ENCODE measurements around the gene RPRML. TPM values are rescaled to one million over a fixed set of nuclear protein-coding genes. Genes with fewer than 3 reads are reported as not detected.
"Not testable (repeated sequence)": the region's sequence is repeated elsewhere in the genome, so short reads cannot be mapped to it uniquely, and the experiment has no call there.

Gene RPRML
- not detected in 2 replicates for total RNA-seq (2014; rRNA removed)
- not detected for polyA plus RNA-seq (2012)

DNA sequence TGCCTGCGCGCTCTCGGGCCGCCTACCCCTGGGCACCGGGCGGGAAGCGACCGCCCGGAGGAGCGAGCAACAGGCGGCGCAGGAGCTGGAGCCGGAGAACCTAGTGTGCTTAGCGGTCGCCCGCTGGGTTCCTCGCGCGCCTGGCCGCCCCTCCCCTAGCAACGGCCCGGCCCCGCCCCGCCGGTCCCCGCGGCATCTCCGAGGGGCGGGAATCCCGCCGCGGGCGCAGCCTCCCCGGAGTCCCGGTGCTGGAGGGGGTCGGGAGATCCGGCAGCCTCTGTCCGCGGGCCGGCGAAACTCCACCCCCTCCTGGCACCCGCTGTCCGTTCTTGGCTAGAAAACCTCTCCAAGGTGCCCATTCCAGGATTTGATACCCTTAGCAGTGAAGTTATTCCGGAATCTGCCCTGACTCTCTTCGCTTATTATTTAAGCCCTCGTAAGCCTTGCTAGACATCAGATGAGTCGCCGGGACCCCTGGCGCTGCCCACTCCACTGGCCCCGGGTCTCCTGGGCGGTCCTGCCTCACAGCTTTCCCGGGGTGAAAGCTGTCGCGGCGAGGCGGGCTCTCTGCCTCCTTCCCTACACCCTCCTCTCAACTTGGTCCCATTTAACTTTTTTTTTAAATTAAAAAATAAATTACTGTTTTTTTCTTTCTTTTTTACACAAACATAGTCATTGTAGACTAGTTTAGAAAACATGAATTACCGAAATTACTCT lies at the start of gene RPRML:
TSS of gene RPRML (minus strand) at position 107 of the 717 bp plus-strand sequence. CDS start 246 bp downstream, outside the sequence.
- no peak for DNase-seq (ENCODE audit: low read depth)

DNA sequence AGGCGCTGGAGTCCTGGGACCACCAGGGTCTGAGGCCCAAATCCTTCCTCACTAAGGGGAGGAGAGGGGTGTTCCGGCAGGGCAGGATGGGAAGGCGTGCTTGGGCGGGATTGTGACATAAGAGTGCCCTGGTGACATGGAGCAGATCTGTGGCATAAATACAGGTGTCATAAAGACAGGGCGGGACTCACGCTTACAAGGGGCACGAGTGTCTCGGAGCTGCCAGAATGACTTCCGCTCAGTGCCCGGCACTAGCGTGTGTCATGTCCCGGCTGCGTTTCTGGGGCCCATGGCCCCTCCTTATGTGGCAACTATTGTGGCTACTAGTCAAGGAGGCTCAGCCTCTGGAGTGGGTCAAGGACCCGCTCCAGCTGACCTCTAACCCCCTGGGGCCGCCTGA lies 37.9 kb upstream of the RPRML start:
- not testable (repeated sequence) for DNase-seq (ENCODE audit: low read depth)

DNA sequence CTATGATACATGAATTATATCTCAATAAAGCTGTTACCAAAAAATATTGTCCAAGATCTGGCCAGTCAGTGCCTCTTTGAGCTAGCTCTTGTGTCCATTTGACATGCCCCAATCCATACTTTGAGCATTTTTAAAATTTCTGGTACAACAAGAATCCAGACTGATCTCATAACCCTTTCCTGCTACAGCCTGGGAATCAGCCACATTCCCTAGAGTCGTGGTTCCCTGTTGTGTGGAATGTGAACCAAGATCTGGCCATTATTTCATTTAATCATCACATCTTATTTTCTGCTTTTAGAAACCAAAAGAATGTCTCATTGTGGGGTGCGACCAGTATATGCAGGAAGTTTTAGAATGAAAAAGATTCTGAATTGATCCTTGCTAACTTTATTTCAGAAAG lies 34.3 kb upstream of the RPRML start:
- DNase-seq (ENCODE audit: low read depth) = no peak

DNA sequence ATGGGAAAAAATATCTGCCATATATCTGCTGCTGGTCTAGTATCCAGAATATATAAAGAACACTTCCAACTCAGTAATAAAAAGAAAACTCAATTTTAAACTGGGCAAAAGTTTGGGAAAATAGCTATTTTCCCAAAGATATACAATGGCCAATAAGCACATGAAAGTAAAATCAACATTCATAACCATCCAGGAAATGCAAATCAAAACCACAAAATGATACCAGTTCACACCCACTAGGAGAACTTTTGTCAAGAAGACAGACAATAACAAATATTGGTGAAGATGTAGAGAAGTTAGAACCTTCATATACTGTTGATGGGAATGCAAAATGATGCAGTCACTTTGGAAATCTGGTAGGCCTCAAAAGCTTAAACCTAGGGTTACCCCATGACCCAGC lies 33.4 kb upstream of the RPRML start:
- DNase-seq (ENCODE audit: low read depth) = no peak

DNA sequence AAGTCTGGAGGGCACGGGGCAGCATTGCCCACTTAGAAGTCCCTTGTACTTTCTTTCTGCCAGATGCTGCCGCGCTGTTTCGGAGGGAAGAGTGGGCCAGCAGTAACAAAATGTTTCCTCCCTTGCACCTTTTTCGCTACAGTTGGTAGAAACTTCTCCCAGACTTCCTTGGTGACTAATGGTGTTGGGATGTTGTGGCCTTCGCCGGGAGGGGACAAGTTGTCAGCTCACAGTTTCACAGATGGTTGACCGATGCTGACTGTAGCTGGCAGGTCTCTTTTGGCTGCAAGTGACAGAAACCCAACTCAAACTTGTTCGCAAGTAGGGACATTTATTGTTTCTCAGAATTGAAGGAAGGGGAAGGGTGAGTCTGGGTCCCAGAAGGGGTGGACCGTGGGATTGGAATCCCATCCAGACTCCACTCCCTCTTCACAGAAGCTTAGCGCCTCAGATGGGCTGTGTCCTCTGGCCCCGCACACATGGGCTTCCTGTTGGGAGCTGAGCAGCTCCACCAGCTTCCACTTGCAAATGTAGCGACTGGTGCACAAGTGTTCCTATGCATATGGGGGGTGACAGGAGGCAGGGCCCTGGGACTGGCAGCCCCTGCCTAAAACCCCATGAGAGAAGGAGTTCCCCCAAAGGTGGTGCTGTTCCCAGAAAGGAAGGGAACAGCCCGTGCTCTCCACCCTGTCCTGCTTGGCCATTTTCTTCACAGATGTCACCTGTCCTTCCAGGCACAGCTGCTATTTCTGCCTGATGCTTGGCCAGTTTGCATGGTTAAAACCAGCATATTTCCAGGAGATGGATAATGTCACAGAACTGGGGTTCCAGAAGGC lies 30.9 kb upstream of the RPRML start:
- no peak for DNase-seq (ENCODE audit: low read depth)

GRCh38 chr17:47004906-47005305 lies 25.9 kb upstream of the RPRML start:
- no peak for DNase-seq (ENCODE audit: low read depth)

- DNase-seq (ENCODE audit: low read depth) = not testable (repeated sequence)
Measured at GRCh38 chr17:47003864-47004263, 24.8 kb upstream of the RPRML start.

DNA sequence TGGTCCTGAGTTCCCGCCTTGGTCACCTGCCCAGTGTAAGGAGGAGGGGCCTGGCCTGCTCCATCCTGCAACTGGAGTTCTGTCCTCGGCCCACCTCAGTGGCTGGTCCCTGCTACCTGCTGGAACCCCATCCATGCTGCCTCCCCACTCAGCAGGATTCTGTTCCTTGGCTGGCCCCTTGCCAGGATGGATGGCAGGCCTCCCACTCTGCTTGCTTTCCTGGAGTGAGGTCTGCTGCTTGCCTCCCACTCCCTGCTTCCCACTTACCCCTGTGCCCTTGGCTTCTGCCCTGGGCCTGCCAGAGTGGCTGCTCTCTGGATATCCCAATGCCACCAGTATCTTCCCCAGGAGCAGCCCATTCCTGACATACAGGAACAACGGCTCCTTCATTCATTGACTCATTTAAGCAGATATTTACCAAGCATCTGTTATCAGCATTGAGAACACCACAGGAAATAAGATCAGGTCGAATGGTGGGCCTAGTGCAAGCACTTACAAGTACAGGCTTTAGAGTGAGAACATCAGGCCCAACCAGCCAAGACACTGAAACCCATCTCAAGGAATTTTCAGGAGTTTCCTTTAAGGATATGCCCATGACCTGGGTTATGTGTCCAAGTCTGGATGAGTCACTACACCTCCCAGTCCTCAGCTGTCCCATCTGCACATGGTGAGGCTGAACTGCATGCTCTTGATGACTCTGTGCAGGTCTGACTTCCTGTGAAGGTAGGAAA lies 17.0 kb upstream of the RPRML start:
- DNase-seq (ENCODE audit: low read depth) = peak; percentile 64

DNA sequence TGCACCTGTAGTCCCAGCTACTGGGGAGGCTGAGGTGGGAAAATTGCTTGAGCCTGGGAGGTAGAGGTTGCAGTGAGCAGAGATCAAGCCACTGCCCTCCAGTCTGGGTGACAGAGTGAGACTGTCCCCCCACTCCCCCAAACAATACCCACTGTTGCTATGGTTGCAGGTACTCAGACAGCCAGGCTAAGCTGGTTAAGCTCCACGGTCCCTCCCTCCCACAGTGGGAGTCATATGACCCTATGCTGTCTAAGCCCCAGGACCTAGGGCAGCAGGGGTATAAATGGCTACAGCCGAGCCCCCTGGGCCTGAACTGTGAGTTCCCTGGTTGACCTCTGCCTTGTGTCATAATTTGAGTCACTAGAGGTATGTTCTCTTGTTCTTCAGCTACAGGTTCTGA lies 15.9 kb upstream of the RPRML start:
- no peak for DNase-seq (ENCODE audit: low read depth)

DNA sequence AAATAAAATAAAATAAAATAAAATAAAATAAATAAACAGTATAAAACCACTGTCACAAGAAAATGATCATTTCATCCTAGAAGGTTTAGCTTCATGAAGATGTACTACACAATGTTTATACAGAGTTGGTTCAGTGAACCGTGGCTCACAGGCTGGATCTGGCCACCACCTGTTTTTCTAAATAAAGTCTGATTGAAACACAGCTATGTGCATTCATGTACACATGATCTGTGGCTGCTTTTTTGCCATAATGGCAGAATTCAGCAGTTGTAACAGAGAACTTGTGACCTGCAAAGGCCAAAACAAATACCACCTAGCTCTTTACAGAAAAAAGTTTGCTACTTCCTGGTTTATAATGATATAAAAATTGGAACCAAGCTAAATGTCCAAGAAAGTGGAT lies 12.6 kb upstream of the RPRML start:
- no peak for DNase-seq (ENCODE audit: low read depth)

DNA sequence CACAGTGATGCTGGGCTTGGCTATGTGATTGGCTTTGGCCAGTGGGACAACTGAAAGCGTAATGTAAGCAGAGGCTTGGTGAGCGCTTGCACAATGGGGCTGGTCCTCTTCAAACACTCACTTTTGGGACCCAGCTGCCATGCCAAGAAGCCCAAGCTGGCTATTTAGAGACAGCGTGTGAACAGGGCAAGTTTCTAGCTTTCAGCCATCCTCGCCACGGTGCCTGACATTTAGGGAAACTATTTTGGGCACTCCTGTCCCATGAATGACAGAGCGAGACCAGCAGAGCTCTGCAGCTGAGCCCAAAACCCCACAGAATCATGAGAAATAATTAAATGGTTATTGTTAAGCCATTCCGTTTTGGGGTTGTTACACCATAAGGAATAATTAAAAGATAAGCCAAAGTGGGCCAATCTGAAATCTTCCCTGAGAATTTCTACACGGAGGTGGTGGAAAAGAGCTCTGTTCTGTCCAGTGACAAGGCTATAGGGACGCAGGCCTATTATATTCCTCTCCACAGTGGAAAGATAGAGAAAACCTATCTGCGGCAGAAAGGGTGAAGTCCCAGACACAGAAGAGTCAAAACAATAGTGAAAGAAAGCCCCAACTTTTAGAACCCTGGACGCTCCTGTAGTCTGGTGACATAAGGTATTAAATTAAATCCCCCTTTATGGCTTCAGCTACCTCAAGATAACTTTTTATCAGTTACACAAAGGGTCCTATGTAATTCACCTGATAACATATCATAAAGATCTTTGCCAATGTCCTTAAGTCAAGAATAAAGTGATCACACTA lies 10.8 kb upstream of the RPRML start:
- DNase-seq (ENCODE audit: low read depth) = no peak

DNA sequence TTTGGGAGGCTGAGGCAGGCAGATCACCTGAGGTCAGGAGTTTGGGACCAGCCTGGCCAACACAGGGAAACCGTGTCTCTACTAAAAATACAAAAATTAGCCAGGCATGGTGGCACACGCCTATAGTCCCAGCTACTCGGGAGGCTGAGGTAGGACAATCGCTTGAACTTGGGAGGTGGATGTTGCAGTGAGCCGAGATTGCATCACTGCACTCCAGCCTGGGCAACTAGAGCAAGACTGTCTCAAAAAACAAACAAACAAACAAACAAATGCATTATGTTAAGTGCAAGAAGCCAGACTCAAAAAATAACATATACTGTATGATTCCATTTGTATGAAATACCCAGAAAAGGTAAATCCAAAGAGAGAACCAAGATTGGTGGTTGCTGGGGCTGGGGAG lies 8.9 kb upstream of the RPRML start:
- DNase-seq (ENCODE audit: low read depth) = not testable (repeated sequence)

DNA sequence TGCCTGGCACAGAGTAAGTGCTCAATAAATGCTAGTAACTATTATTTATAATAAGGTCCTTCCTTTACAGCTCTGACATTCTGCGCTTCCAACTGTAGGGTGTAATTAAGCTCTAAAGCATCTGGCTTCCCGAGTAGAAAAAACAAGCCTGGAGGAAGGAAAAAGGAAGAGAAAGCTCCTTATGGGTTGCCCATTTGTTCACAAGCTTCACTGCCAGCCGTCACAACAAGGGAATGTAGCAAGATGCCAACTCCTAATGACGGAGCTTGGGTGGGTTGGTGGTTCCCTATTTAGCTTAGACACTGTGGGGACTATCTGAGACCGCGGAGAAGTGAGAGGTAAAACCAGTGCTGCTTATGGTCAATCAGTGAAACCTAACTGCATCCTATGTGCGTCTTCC lies 7.3 kb upstream of the RPRML start:
- no peak for DNase-seq (ENCODE audit: low read depth)

- DNase-seq (ENCODE audit: low read depth) = no peak
Measured at GRCh38 chr17:46984892-46985291, 5.8 kb upstream of the RPRML start.

- DNase-seq (ENCODE audit: low read depth) = no peak
Measured at GRCh38 chr17:46984341-46984740, 5.3 kb upstream of the RPRML start.

- no peak for DNase-seq (ENCODE audit: low read depth)
Measured at GRCh38 chr17:46983782-46984181, 4.7 kb upstream of the RPRML start.

DNA sequence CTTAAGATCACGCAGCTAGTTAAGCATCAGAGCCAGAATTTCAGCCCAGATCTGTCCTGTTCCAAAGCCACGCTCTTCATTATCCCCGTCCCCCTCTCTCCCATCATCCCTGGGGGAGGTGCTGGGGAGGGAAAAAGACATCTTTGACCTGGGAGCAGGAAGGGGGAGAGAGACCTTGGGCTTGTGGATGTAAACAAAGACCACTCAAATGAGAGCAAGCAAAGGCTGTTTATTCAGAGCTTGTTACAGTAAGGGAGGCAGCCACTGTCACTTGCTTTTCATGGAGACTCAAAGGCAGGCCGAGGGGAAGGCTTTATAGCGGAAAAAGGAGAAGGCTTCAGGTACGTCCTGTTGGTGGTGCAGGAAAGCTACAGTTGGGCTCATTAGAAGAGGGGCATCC lies 3.5 kb upstream of the RPRML start:
- no peak for DNase-seq (ENCODE audit: low read depth)

DNA sequence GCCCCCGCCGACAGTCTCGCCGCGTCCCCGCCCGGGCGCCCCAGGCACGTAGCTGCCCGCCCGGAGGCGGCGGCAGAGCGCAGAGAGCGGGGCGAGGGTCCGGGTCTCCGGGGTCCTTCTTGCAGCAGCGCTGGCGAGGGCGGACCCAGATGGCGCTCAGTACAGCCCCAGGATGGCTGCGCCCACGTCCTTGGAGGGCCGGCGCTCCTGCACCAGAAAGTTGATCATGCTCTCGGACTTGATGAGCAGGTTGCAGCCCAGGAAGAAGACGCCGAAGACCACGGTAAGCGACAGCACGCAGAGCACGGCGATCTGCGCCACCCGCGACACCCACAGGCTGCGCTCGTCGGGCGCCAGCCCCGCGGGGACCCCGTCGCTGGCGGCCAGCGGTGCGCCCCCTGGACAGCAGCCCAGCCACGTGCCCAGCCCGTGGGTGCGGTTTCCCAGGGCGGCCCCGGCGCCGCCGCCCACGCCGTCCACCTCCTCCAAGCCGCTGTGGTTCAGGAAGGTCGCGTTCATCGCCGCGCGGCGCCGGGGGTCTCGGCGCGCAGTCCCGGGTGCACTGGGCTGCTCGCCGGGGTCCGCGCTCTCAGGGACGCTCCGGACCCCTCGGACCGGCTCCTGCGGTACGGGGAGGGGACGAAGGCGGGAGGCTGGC lies 435 bp downstream of the RPRML start:
- no peak for DNase-seq (ENCODE audit: low read depth)

- DNase-seq (ENCODE audit: low read depth) = no peak
Measured at GRCh38 chr17:46977750-46978488, 1.1 kb downstream of the RPRML start.

GRCh38 chr17:46977348-46977747 lies 1.7 kb downstream of the RPRML start:
- DNase-seq (ENCODE audit: low read depth) = peak; percentile 24
